Activated CD4-positive, alpha-beta memory T cell treated with anti-CD3 and anti-CD28 coated beads, Interleukin-2, amount 10 ng/mL, durations not matched to agents 7 days and 5 days (primary cell): ENCODE measurements around the gene FGD2. TPM values are rescaled to one million over a fixed set of nuclear protein-coding genes. Genes with fewer than 3 reads are reported as not detected.
"Not testable (repeated sequence)": the region's sequence is repeated elsewhere in the genome, so short reads cannot be mapped to it uniquely, and the experiment has no call there.

Experiments used
- CTCF ChIA-PET: fragments of 350-600 bp; sonication (Branson Sonifier 250); formaldehyde crosslinking; loops from one replicate; lab custom pipeline; 2021; ENCODE audit warnings: antibody characterized with exemption, inconsistent platforms; lab: Charles Lee
- POLR2A ChIA-PET: fragments of 350-600 bp; sonication (Branson Sonifier 250); formaldehyde crosslinking; loops from one replicate; lab custom pipeline; 2021; ENCODE audit warnings: antibody characterized with exemption; lab: Charles Lee
- DNase-seq: peaks from one replicate; pipeline ENCODE4 v3.0.0-alpha.2; 2020
- H3K27ac Mint-ChIP-seq: one replicate; pipeline ENCODE4 v1.8.0; 2021; ENCODE audit warnings: mild to moderate bottlenecking, mixed read lengths
- H3K27me3 Mint-ChIP-seq: one replicate; pipeline ENCODE4 v1.8.0; 2021; ENCODE audit warnings: mixed read lengths
- H3K36me3 Mint-ChIP-seq: one replicate; pipeline ENCODE4 v1.8.0; 2021; ENCODE audit warnings: low read depth, mixed read lengths
- H3K4me1 Mint-ChIP-seq: one replicate; pipeline ENCODE4 v1.8.0; 2021; ENCODE audit warnings: mixed read lengths
- H3K4me3 Mint-ChIP-seq: one replicate; pipeline ENCODE4 v1.8.0; 2021; ENCODE audit warnings: mild to moderate bottlenecking, mixed read lengths
- H3K9me3 Mint-ChIP-seq: one replicate; pipeline ENCODE4 v1.8.0; 2021; ENCODE audit warnings: mixed read lengths
- total RNA-seq, 2 experiments: library from RNA; stranded (reverse); gene quantifications; one replicate each; pipeline ENCODE4 v1.2.3, GENCODE V29; 2021

The FGD2 gene
- total RNA-seq, 2 experiments from 2014 or later: 4.7 to 4.9 TPM

DNA sequence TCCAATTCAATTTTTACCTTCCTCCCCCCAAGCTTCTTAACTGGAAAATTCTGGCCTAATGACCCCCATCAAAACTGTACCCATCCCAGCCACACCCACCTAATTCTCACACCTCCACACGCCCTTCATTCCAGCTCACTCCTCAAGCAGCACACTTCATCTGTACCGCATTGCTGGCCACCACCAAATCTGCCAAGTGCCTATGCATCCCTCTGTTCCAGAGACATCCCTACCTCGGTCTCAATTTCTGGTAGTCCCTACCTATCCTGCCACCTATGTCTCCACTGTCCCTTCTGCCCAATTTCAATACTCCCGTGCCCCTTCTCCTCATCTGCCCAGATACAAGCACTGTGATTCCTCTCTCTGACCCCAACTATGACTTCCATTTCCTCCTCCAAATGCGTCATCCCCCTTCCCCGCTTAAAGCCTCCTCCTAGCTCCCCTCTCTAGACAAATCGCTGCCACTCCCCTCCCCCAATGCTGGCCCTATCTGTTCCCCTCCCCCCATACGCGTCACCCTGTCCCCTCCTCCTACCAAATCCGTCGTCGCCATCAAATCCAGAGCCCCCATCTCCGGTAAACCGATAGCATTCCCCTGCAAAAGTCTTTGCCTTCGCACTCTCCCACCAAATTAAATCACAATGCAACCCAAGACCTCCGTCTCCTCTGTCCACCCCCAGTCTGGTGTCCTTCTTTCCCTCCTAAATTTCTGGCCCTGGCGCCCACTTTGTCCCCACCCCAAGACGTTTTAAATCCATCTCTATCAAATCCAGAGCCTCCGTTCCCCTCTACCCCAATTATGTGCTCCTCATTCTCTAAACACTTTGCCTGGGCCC is 20.7 kb upstream of the FGD2 start:
- Mint-ChIP-seq H3K27me3 (peaks cover 3% of the 10 kb centered on the region), H3K9me3 (no peaks in the 10 kb centered on the region), H3K4me1 (peaks cover 29% of the 10 kb centered on the region), H3K27ac (no peak overlapping the region), H3K36me3 (peaks cover 17% of the 10 kb centered on the region), H3K4me3 (no peak overlapping the region)
- CTCF ChIA-PET: interaction anchor here (1.0 kb wide), 2 partner anchors 32 to 33 kb away, joined by 3 to 4 read pairs; no protein-coding TSS in a partner anchor
- DNase-seq: peak; percentile 62
- POLR2A ChIA-PET: interaction anchor here (1.0 to 1.9 kb wide), 19 partner anchors 9 to 273 kb away, joined by 3 to 18 read pairs (median 7); partner anchors contain the start of genes C6orf89, FGD2, PI16 and PPIL1

DNA sequence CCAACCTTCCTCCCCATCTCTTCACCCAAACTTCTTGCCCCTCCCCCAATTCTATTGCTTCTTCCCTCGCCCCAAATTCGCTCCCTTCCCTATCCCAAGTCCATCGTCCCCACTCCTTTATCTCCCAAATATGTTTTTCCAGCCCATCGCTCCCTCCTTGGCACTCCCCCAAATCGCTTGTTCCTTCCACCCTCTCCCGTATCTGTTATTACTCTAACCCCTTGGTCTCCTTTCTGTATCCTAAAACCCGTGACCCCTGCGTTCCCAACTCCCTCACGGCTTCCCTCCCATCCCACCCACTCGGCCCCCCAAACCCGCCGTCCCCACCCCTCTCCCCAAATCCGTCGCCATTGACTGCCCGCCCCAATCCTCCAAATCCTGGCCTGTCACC is 20.0 kb upstream of the FGD2 start:
- Mint-ChIP-seq H3K4me1 (peaks cover 26% of the 10 kb centered on the region), H3K4me3 (no peak overlapping the region), H3K9me3 (no peaks in the 10 kb centered on the region), H3K27ac (no peak overlapping the region), H3K27me3 (peaks cover 3% of the 10 kb centered on the region), H3K36me3 (peaks cover 14% of the 10 kb centered on the region)
- no peak for DNase-seq
- ChIA-PET POLR2A (interaction anchor here (1.0 to 2.1 kb wide), 35 partner anchors 9 to 390 kb away, joined by 3 to 26 read pairs (median 5); partner anchors contain the start of genes C6orf89, CDKN1A, FGD2 and PI16), CTCF (interaction anchor here (0.5 to 1.9 kb wide), 14 partner anchors 21 to 340 kb away, joined by 3 to 22 read pairs (median 4); partner anchors contain the start of genes C6orf89 and FGD2)

DNA sequence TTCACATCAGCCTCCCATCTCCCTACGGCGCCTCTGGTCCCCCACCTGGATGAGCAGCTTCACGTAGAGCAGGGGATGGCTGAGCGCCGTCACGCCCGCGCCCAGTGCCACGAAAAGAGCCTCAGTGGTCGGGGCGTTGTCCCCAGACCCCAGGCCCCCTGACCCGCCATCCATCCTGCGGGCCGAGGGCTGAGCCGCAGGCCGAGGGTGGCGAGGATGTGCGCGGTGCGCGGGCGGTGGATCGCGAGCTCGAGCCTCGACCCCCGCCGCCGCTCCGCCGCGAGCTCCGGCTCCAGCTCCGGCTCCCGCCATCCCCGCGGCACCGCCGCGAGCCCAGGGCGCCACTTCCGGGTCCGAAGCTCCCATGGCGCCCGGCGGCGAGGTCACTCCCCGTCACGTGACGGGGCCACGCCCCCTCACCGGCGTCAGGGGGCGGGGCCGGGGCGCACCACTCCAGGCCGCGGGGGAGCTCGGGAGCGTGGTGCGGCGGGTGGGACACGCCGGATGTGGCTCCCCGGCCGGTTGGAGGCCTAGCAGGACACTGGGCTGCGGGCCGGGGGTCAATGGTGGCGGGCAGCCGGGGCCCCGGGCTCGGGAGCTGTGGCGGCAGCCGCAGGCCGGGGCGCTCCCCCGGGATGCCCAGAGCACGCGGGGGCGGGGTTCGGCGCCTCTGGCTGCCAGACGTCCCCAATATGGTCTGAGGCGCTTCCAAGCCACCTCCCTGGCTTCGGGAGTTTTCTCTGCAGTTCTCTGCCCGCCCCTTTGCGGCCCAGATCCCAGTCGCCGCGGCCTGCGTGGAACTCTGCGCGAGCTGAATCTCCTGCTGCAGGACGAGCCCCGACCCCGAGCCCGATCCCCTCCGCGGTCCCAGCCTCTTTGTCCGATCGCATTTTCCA is 19.4 kb upstream of the FGD2 start, which contains the start of gene MTCH1:
MTCH1 (minus strand) TSS at position 389 of the 896 bp plus-strand sequence; CDS start at position 366, 23 bp downstream.
- Mint-ChIP-seq H3K9me3 (no peaks in the 10 kb centered on the region), H3K4me3 (peak within 1 kb of the TSS; percentile 99), H3K4me1 (peaks cover 21% of the 10 kb centered on the region), H3K36me3 (peaks cover 9% of the 10 kb centered on the region), H3K27ac (peak within 1 kb of the TSS; percentile 92), H3K27me3 (peaks cover 4% of the 10 kb centered on the region)
- peak; percentile 89 for DNase-seq
- ChIA-PET CTCF (interaction anchor here (0.5 to 1.9 kb wide), 14 partner anchors 20 to 340 kb away, joined by 3 to 22 read pairs (median 4); partner anchors contain the start of genes C6orf89 and FGD2), POLR2A (interaction anchor here (0.7 to 2.1 kb wide), 38 partner anchors 8 to 531 kb away, joined by 3 to 26 read pairs (median 4); partner anchors contain the start of genes C6orf89, CDKN1A, FGD2 and PI16)

DNA sequence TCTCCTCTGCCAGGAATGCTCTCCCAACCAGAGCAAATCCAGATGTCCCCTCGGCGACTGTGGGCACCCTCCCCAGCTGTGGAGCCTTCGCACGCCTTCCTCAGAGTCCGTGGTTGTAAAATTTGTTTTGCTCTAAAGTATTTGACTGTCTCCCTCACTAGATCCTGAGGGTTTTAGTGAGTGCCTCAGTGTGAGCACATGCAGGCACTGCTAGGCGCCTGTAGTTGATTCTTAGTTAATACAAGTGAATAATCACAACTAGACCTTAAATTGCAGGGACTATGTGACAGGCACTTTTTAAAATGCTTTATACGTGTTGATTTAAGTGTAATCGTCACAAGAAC is 18.8 kb upstream of the FGD2 start:
- no peak for DNase-seq
- peaks cover 6% of the 10 kb centered on the region for H3K27me3 Mint-ChIP-seq
- H3K36me3 Mint-ChIP-seq: peaks cover 5% of the 10 kb centered on the region
- ChIA-PET POLR2A (interaction anchor here (0.7 to 2.1 kb wide), 27 partner anchors 8 to 392 kb away, joined by 3 to 26 read pairs (median 5); partner anchors contain the start of genes C6orf89, FGD2, PI16 and PIM1), CTCF (interaction anchor here (1.1 to 1.9 kb wide), 10 partner anchors 9 to 222 kb away, joined by 3 to 22 read pairs (median 6); partner anchors contain the start of genes C6orf89 and FGD2)
- H3K4me3 Mint-ChIP-seq: peak overlapping the region; percentile 99
- H3K9me3 Mint-ChIP-seq: no peaks in the 10 kb centered on the region
- H3K27ac Mint-ChIP-seq: peak overlapping the region; percentile 92
- peaks cover 16% of the 10 kb centered on the region for H3K4me1 Mint-ChIP-seq

DNA sequence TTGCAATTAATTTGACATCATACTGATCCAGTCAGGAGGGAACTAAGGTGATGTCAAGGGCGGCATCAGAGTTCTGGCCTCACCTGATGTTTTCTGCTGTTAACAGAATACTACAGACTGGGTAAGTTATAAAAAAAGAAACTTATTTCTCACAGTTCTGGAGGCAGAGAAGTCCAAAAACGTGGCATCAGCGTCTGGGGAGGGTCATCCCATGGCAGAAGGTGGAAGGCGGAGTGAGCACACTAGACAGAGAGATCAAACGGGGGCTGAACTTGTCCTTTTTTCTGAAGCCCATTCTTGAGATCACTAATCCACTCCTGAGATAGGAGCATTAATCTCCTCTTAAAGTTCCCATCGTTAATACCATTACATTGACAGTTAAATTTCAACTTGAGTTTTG is 16.2 kb upstream of the FGD2 start:
- Mint-ChIP-seq H3K4me3 (no peak overlapping the region), H3K9me3 (no peaks in the 10 kb centered on the region), H3K27ac (no peak overlapping the region), H3K27me3 (peaks cover 18% of the 10 kb centered on the region), H3K4me1 (peaks cover 11% of the 10 kb centered on the region), H3K36me3 (no peaks in the 10 kb centered on the region)
- ChIA-PET CTCF (no interaction called here), POLR2A (interaction anchor here (0.6 to 1.1 kb wide), 2 partner anchors 18 to 28 kb away, joined by 3 read pairs; no protein-coding TSS in a partner anchor)
- DNase-seq: no peak

DNA sequence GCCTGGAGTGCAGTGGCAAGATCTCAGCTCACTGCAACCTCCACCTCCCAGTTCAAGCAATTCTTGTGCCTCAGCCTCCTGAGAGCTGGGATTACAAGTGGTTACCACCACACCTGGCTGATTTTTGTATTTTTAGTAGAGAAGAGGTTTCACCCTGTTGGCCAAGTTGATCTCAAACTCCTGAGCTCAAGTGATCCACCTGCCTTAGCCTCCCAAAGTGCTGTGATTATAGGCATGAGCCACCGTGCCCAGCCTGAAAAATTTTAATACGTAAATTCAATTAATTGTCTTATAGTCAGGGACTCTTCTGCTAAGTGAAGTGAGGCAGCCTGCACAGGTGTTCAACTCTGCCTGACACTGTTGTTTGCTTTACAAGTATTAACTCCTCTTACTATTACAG is 15.1 kb upstream of the FGD2 start:
- CTCF ChIA-PET: interaction anchor here (0.7 kb wide), 1 partner anchor 27 kb away, joined by 3 read pairs; no protein-coding TSS in a partner anchor
- H3K36me3 Mint-ChIP-seq: not testable (repeated sequence)

DNA sequence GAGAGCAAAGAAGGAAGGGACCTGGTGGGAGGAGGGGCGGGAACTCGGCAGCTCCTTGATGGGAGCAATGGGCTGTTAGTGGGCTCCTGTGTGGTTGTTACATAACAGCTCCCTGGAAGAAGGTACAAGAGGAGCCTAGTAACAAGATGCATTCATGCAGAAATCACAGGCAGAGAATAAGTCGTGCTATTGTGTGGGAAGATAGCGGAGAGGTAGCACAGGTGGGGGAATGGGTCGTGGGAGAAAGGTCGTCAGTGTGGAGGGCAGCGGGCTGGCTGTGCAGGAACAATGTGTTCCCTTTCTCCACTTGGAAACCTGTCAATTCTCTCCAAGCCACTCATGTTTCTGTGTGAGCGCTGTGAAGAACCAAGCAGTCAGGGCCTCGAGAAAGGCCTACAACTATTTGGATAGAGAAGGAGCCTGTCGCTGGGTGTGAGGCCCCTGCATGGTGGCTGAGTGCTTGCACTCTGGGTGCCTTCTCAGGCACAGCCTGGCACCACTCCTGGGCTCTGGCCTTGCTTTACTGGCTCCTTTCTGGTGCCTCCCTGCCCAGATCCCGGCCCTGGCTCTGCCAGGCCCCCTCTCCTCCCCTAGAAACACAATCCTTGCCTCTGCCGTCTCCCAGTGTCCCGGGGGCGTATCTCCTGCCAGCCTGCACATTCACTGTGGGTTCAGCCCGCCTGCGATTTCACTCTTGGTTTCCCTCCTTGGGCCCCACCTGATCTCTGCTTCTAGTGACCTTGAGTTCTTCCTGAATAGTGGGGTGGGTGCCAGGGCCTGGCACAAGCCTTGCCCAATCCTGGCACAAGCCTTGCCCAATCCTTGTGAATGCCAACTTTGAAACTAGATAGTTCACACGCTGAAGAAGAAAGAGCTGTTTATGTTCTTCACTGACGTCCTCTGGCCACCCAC is 7.4 kb upstream of the FGD2 start:
- DNase-seq: no peak
- ChIA-PET CTCF (interaction anchor here (2.4 kb wide), 1 partner anchor 20 kb away, joined by 6 read pairs; no protein-coding TSS in a partner anchor), POLR2A (no interaction called here)
- Mint-ChIP-seq H3K4me1 (no peaks in the 10 kb centered on the region), H3K27me3 (peaks cover 16% of the 10 kb centered on the region), H3K4me3 (no peak overlapping the region), H3K36me3 (no peaks in the 10 kb centered on the region), H3K9me3 (no peaks in the 10 kb centered on the region), H3K27ac (no peak overlapping the region)

More for the DNA sequence above, 15.1 kb upstream of the FGD2 start:
- DNase-seq, POLR2A ChIA-PET, H3K9me3 Mint-ChIP-seq, H3K27ac Mint-ChIP-seq, H3K4me3 Mint-ChIP-seq: not testable (repeated sequence)
- Mint-ChIP-seq H3K4me1 (peaks cover 11% of the 10 kb centered on the region), H3K27me3 (peaks cover 20% of the 10 kb centered on the region)

DNA sequence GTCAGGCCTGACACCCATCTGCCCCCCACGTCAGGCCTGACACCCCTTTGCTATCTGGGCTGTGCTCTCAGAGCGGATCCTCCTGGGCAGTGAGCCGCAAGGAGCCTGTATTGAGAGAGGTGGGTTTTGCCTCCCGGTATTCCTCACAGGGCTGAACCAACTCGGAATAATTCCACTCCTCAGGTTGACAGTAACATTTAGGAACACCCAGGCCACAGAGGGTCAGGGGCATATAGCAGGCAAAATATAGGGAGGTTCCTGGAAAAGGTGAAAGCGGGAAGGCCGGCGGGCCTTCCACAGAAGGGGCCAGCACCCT is 6.8 kb upstream of the FGD2 start:
- ChIA-PET CTCF (no interaction called here), POLR2A (no interaction called here)
- Mint-ChIP-seq H3K36me3 (no peaks in the 10 kb centered on the region), H3K9me3 (no peaks in the 10 kb centered on the region), H3K27ac (no peak overlapping the region), H3K27me3 (peaks cover 12% of the 10 kb centered on the region), H3K4me1 (no peaks in the 10 kb centered on the region), H3K4me3 (no peak overlapping the region)
- DNase-seq: no peak

DNA sequence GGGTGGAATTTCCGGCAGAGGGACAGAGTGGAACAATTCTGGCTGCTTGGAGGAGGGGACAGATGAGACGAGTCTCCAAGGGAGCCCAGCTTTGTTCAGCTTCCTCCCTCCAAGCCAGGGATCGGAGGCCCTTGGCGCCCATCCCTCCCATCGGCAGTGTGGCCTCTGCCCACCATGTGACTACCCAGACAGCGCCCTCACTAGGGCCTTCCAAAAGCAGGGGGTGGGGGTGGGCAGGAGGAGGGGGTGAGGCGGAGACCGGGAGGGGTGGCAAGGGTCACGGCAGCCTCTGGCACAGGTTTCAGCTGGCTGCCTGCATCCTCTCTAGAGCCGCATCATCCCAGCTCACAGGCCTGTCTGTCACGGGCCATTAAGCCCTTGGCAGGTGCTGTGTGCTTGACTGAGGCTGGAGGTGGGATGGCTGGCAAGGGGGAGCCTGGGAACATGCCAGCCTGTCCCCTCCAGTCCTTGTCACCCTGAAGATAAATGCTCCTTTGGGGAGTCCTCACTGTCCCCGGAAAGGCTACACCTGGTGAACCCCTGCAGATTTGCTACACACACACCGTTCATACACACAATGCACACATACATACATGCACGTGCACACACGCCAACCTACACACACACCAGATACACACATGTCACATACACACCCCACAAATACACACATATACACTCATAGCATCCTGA is 6.2 kb upstream of the FGD2 start:
- no peak for DNase-seq
- Mint-ChIP-seq H3K27me3 (peaks cover 8% of the 10 kb centered on the region), H3K9me3 (no peaks in the 10 kb centered on the region), H3K4me3 (no peak overlapping the region), H3K27ac (no peak overlapping the region), H3K36me3 (no peaks in the 10 kb centered on the region), H3K4me1 (no peaks in the 10 kb centered on the region)
- POLR2A ChIA-PET: no interaction called here
- CTCF ChIA-PET: no interaction called here

DNA sequence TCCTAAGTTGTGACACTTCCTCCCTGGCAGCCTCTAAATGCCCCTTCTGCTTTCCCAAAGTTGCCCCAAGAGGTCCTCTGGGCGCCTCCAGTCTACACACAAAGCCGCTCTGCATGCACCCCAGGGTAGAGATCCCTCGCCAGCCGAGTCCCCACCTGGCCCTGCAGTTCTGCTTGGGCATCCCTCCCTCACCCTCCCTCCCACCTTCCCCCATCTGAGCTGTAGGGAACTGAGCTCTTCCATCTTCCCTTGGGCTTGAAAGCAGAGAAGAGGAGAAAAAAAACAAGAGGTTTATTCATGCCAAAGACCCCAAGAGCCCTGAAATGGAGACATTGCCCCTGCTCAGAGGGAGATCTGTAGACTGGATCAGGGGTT is 5.7 kb upstream of the FGD2 start:
- H3K9me3 Mint-ChIP-seq: no peaks in the 10 kb centered on the region
- H3K4me3 Mint-ChIP-seq: no peak overlapping the region

More for the DNA sequence above, 5.7 kb upstream of the FGD2 start:
- DNase-seq: no peak
- Mint-ChIP-seq H3K27ac (no peak overlapping the region), H3K4me1 (no peaks in the 10 kb centered on the region), H3K27me3 (peaks cover 7% of the 10 kb centered on the region), H3K36me3 (no peaks in the 10 kb centered on the region)
- ChIA-PET POLR2A (no interaction called here), CTCF (no interaction called here)
